Activated gamma-delta T cell treated with anti-CD3 and anti-CD28 coated beads, Interleukin-2, amount 50 U/mL, for 16 hours (primary cell): Measurements from ENCODE around the gene CHST13.
A peak's percentile ranks its signal among the peaks of the same experiment; 100 is the strongest.

Experiments used
- DNase-seq: peaks from one replicate; pipeline ENCODE4 v3.0.0-alpha.2; 2020; ENCODE audit warnings: low read depth

The CHST13 gene

GRCh38 chr3:126523745-126524428 lies at the start of gene CHST13:
TSS of gene CHST13 (plus strand) at chr3:126524155. CDS start at chr3:126524333, 178 bp downstream.
- no peak for DNase-seq

- DNase-seq = no peak
Observed at GRCh38 chr3:126474498-126475412, 49.2 kb upstream of the CHST13 start.

GRCh38 chr3:126475413-126476114 lies 48.4 kb upstream of the CHST13 start, which contains the start of gene ZXDC:
TSS of gene ZXDC (minus strand) at chr3:126475891. CDS start at chr3:126475865, 26 bp downstream.
- DNase-seq = peak; percentile 90

- no peak for DNase-seq
Observed at GRCh38 chr3:126476166-126477060, 47.5 kb upstream of the CHST13 start.

- no peak for DNase-seq
Observed at GRCh38 chr3:126477061-126477380, 46.9 kb upstream of the CHST13 start.

- no peak for DNase-seq
Observed at GRCh38 chr3:126478581-126479310, 45.2 kb upstream of the CHST13 start.

GRCh38 chr3:126479642-126480041 lies 44.3 kb upstream of the CHST13 start:
- DNase-seq = no peak

- no peak for DNase-seq
Observed at GRCh38 chr3:126480206-126480605, 43.7 kb upstream of the CHST13 start.

GRCh38 chr3:126480861-126481260 lies 43.1 kb upstream of the CHST13 start:
- no peak for DNase-seq

- no peak for DNase-seq
Observed at GRCh38 chr3:126481808-126482502, 42.0 kb upstream of the CHST13 start.

- DNase-seq = no peak
Observed at GRCh38 chr3:126482503-126483255, 41.3 kb upstream of the CHST13 start.

GRCh38 chr3:126483321-126483761 lies 40.6 kb upstream of the CHST13 start:
- DNase-seq = no peak

- no peak for DNase-seq
Observed at GRCh38 chr3:126484148-126484547, 39.8 kb upstream of the CHST13 start.

GRCh38 chr3:126484662-126485061 lies 39.3 kb upstream of the CHST13 start:
- no peak for DNase-seq

GRCh38 chr3:126485176-126485897 lies 38.6 kb upstream of the CHST13 start:
- DNase-seq = no peak

- DNase-seq = no peak
Observed at GRCh38 chr3:126485956-126486355, 38.0 kb upstream of the CHST13 start.

GRCh38 chr3:126486360-126486847 lies 37.6 kb upstream of the CHST13 start:
- DNase-seq = no peak

GRCh38 chr3:126487151-126487771 lies 36.7 kb upstream of the CHST13 start:
- DNase-seq = no peak
